Endothelial cell of umbilical vein (primary cell): ENCODE results near the gene TBX19.
"Not testable (repeated sequence)": the region's sequence is repeated elsewhere in the genome, so short reads cannot be mapped to it uniquely, and the experiment has no call there.

ENCODE experiments used
- EZH2 ChIP-seq: IDR thresholded peaks from 2 replicates; pipeline ENCODE4 v1.6.1; 2012; ENCODE audit warnings: borderline replicate concordance, low read depth, mild to moderate bottlenecking, moderate library complexity, low read length, inconsistent platforms; ENCODE audit not compliant: severe bottlenecking
- MAX ChIP-seq: IDR thresholded peaks from 2 replicates; pipeline ENCODE4 v1.6.1; 2011; ENCODE audit not compliant: insufficient read depth, insufficient read length
- MYC ChIP-seq: IDR thresholded peaks from one replicate; pipeline ENCODE4 v1.6.1; 2011; ENCODE audit warnings: mild to moderate bottlenecking, low read depth, low read length
- POLR2A ChIP-seq: IDR thresholded peaks from 2 replicates; pipeline ENCODE4 v1.6.1; 2012; ENCODE audit warnings: low read depth, mild to moderate bottlenecking, control low read depth, low read length
- TF ChIP-seq, protein P1 (sequence below), 2 donors: IDR thresholded peaks; 1 replicate in 1 of 2; 2 replicates in 1 of 2; pipeline ENCODE4 v1.5.1; 2011; ENCODE audit warnings: low read length in 2 of 2, mild to moderate bottlenecking in 2 of 2, moderate library complexity in 2 of 2, control low read depth in 1 of 2, inconsistent platforms in 1 of 2, low read depth in 1 of 2; ENCODE audit not compliant: insufficient read depth in 1 of 2; ENCODE audit errors: extremely low read depth in 1 of 2

DNA sequence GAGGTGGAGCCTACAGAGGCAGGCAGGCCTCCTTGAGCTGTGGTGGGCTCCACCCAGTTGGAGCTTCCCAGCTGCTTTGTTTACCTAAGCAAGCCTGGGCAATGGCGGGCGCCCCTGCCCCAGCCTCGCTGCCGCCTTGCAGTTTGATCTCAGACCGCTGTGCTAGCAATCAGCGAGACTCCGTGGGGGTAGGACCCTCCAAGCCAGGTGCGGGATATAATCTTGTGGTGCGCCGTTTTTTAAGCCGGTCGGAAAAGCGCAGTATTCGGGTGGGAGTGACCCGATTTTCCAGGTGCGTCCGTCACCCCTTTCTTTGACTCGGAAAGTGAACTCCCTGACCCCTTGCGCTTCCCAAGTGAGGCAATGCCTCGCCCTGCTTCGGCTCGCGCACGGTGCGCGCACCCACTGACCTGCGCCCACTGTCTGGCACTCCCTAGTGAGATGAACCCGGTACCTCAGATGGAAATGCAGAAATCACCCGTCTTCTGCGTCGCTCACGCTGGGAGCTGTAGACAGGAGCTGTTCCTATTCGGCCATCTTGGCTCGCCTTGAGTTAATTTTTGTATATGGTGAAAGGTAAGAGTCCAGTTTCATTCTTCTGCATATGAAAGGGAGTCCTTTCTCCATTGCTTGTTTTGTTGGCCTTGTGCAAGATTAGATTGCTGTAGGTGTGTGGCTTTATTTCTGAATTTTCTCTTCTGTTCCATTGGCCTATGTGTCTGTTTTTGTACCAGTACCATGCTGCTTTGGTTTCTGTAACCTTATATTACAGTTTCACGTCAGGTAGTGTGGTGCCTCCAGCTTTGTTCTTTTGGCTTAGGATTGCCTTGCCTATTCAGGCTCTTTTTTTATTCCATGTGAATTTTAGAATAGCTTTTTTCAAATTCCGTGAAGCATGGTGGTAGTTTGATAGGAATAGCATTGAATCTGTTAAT lies 73.9 kb downstream of the TBX19 start:
- TF ChIP-seq, protein P1, sequence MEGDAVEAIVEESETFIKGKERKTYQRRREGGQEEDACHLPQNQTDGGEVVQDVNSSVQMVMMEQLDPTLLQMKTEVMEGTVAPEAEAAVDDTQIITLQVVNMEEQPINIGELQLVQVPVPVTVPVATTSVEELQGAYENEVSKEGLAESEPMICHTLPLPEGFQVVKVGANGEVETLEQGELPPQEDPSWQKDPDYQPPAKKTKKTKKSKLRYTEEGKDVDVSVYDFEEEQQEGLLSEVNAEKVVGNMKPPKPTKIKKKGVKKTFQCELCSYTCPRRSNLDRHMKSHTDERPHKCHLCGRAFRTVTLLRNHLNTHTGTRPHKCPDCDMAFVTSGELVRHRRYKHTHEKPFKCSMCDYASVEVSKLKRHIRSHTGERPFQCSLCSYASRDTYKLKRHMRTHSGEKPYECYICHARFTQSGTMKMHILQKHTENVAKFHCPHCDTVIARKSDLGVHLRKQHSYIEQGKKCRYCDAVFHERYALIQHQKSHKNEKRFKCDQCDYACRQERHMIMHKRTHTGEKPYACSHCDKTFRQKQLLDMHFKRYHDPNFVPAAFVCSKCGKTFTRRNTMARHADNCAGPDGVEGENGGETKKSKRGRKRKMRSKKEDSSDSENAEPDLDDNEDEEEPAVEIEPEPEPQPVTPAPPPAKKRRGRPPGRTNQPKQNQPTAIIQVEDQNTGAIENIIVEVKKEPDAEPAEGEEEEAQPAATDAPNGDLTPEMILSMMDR (IDR thresholded peaks at IDR 0.05; ENCODE audit: extremely low read depth in 1 of 2, insufficient read depth in 1 of 2, low read depth in 1 of 2, low read length in 2 of 2), result not testable (repeated sequence)
- TF ChIP-seq EZH2, POLR2A, MYC, MAX: not testable (repeated sequence)
